Common myeloid progenitor, CD34-positive (primary cell): ENCODE results near the gene SYT2.

Source experiments
- CTCF ChIA-PET: fragments of 350-600 bp; sonication (Branson Sonifier 250); formaldehyde crosslinking; loops from one replicate; lab custom pipeline; 2021; ENCODE audit warnings: antibody characterized with exemption; lab: Charles Lee
- POLR2A ChIA-PET: fragments of 350-600 bp; sonication (Branson Sonifier 250); formaldehyde crosslinking; loops from one replicate; lab custom pipeline; 2021; ENCODE audit warnings: antibody characterized with exemption; lab: Charles Lee
- DNase-seq, 3 donors: peaks; one replicate each; pipeline versions ENCODE4 v3.0.0 to v3.0.0-alpha.2; 2013
- H3K27ac ChIP-seq, 2 experiments: 1 replicate in 1 of 2; 2 replicates in 1 of 2; pipeline ENCODE4 v1.7.0; 2013; ENCODE audit warnings: inconsistent platforms in 2 of 2, low read length in 2 of 2, mild to moderate bottlenecking in 2 of 2, low read depth in 1 of 2, moderate library complexity in 1 of 2; ENCODE audit not compliant: severe bottlenecking in 2 of 2, insufficient read depth in 1 of 2, poor library complexity in 1 of 2
- H3K27me3 ChIP-seq, 5 experiments: replicated peaks in 2 of 5; 1 replicate in 3 of 5; 2 replicates in 2 of 5; pipeline versions ENCODE4 v1.6.1 to v1.7.0; 2013; ENCODE audit warnings: low read length in 4 of 5, mild to moderate bottlenecking in 2 of 5, moderate library complexity in 2 of 5, inconsistent platforms in 1 of 5; ENCODE audit not compliant: insufficient read depth in 5 of 5, control insufficient read depth in 4 of 5
- H3K36me3 ChIP-seq, 4 experiments: 1 replicate in 2 of 4; 2 replicates in 2 of 4; pipeline versions ENCODE4 v1.6.1 to v1.7.0; 2013; ENCODE audit warnings: low read length in 3 of 4, control low read depth in 1 of 4, mild to moderate bottlenecking in 1 of 4; ENCODE audit not compliant: control insufficient read depth in 4 of 4, insufficient read depth in 4 of 4
- H3K4me1 ChIP-seq, 4 experiments: 1 replicate in 3 of 4; 2 replicates in 1 of 4; pipeline versions ENCODE4 v1.6.1 to v1.7.1; 2013; ENCODE audit warnings: low read length in 3 of 4, mild to moderate bottlenecking in 3 of 4, control low read depth in 1 of 4, inconsistent platforms in 1 of 4, moderate library complexity in 1 of 4; ENCODE audit not compliant: control insufficient read depth in 4 of 4, insufficient read depth in 4 of 4; ENCODE audit errors: control extremely low read depth in 1 of 4
- H3K4me3 ChIP-seq, 7 experiments: 1 replicate in 4 of 7; 2 replicates in 3 of 7; pipeline versions ENCODE4 v1.5.1 to v1.7.0; 2013; ENCODE audit warnings: mild to moderate bottlenecking in 7 of 7, low read length in 6 of 7, moderate library complexity in 6 of 7, inconsistent platforms in 2 of 7, low read depth in 2 of 7, control low read depth in 1 of 7; ENCODE audit not compliant: insufficient read depth in 4 of 7, control insufficient read depth in 1 of 7; ENCODE audit errors: extremely low read depth in 1 of 7
- H3K9me3 ChIP-seq, 5 experiments: 1 replicate in 4 of 5; 2 replicates in 1 of 5; pipeline versions ENCODE4 v1.6.1 to v1.7.1; 2013; ENCODE audit warnings: low read length in 4 of 5, mild to moderate bottlenecking in 2 of 5, inconsistent platforms in 1 of 5, low read depth in 1 of 5, moderate library complexity in 1 of 5; ENCODE audit not compliant: control insufficient read depth in 4 of 5, insufficient read depth in 2 of 5; ENCODE audit errors: control extremely low read depth in 1 of 5
- WGBS: methylation state at CpG from one replicate; pipeline ENCODE4 v1.1.5; 2013; ENCODE audit not compliant: insufficient coverage; 5-methylcytosine and 5-hydroxymethylcytosine counted together

SYT2 gene

GRCh38 chr1:202572867-202573266 lies 137.4 kb downstream of the SYT2 start:
- Histone ChIP-seq H3K9me3 (no peaks in the 10 kb centered on the region), H3K4me1 (no peaks in the 10 kb centered on the region), H3K27me3 (no peaks in the 10 kb centered on the region), H3K27ac (no peak overlapping the region), H3K36me3 (peaks cover 2 to 9% (median 5%) of the 10 kb centered on the region in 4 experiments), H3K4me3 (no peak overlapping the region)
- ChIA-PET CTCF (no interaction called here), POLR2A (no interaction called here)
- no CpG with 5 or more reads among the region's 1 CpG for WGBS
- no peak for DNase-seq

GRCh38 chr1:202571719-202572339 lies 138.4 kb downstream of the SYT2 start:
- Histone ChIP-seq H3K4me3 (no peak overlapping the region), H3K27me3 (no peaks in the 10 kb centered on the region), H3K9me3 (no peaks in the 10 kb centered on the region), H3K4me1 (no peaks in the 10 kb centered on the region), H3K36me3 (peaks cover 4 to 9% (median 5%) of the 10 kb centered on the region in 4 experiments), H3K27ac (no peak overlapping the region)
- ChIA-PET POLR2A (no interaction called here), CTCF (interaction anchor here (0.7 to 2.3 kb wide), 13 partner anchors 10 to 1672 kb away, joined by 3 to 9 read pairs (median 4); no protein-coding TSS in a partner anchor)
- DNase-seq = peak; percentile 30 to 64 (median 61)
- 100% methylated on average over 1 of the region's 3 CpGs for WGBS

GRCh38 chr1:202569393-202570322 lies 140.6 kb downstream of the SYT2 start:
- no peaks in the 10 kb centered on the region for H3K4me1 ChIP-seq
- H3K36me3 ChIP-seq = peaks cover 4 to 8% (median 7%) of the 10 kb centered on the region in 4 experiments
- no peaks in the 10 kb centered on the region for H3K9me3 ChIP-seq
- H3K27ac ChIP-seq = no peak overlapping the region
- ChIA-PET POLR2A (no interaction called here), CTCF (interaction anchor here (1.3 to 2.1 kb wide), 3 partner anchors 16 to 89 kb away, joined by 3 to 4 read pairs (median 4); no protein-coding TSS in a partner anchor)
- H3K4me3 ChIP-seq = no peak overlapping the region
- H3K27me3 ChIP-seq = no peaks in the 10 kb centered on the region
- no peak for DNase-seq

DNA sequence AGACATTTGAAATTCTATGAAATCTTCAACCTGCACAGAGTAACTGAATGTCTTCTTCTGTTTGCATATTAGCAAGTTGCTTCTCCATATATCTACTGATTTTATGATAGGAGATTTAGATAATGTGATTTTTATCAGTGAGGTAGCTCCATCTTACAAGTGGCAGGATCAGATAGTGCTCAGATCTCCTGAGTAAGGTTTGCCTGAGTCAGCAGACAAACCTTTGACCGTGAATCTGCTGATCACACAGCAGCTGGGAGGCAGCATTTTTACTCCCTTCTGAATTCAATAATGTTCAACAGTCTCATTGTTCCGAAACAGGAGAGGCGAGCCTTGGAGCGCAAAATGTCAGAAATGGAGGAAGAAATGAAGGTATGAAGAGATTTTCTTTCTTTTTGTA lies 141.4 kb downstream of the SYT2 start:
- Histone ChIP-seq H3K4me3 (no peak overlapping the region), H3K36me3 (peaks cover 4 to 9% (median 8%) of the 10 kb centered on the region in 4 experiments), H3K27me3 (no peaks in the 10 kb centered on the region), H3K27ac (no peak overlapping the region), H3K4me1 (no peaks in the 10 kb centered on the region), H3K9me3 (no peaks in the 10 kb centered on the region)
- POLR2A ChIA-PET = no interaction called here
- WGBS = 98% methylated on average over 4 of the region's 4 CpGs
- DNase-seq = no peak
- CTCF ChIA-PET = interaction anchor here (1.5 to 2.1 kb wide), 2 partner anchors 17 to 90 kb away, joined by 4 read pairs; no protein-coding TSS in a partner anchor

GRCh38 chr1:202568410-202568809 lies 141.8 kb downstream of the SYT2 start:
- Histone ChIP-seq H3K27me3 (no peaks in the 10 kb centered on the region), H3K4me3 (no peak overlapping the region), H3K36me3 (peaks cover 4 to 9% (median 8%) of the 10 kb centered on the region in 4 experiments), H3K27ac (no peak overlapping the region), H3K4me1 (no peaks in the 10 kb centered on the region), H3K9me3 (no peaks in the 10 kb centered on the region)
- DNase-seq = no peak
- ChIA-PET POLR2A (no interaction called here), CTCF (interaction anchor here (2.1 kb wide), 1 partner anchor 90 kb away, joined by 4 read pairs; no protein-coding TSS in a partner anchor)
- WGBS = no CpG with 5 or more reads among the region's 2 CpGs

- POLR2A ChIA-PET = no interaction called here
- CTCF ChIA-PET = no interaction called here
- H3K9me3 ChIP-seq = no peaks in the 10 kb centered on the region
- no peaks in the 10 kb centered on the region for H3K4me1 ChIP-seq
- no peak for DNase-seq
- H3K27ac ChIP-seq = no peak overlapping the region
- no peaks in the 10 kb centered on the region for H3K27me3 ChIP-seq
- WGBS = 90% methylated on average over 3 of the region's 4 CpGs
- H3K4me3 ChIP-seq = no peak overlapping the region
- H3K36me3 ChIP-seq = peaks cover 4 to 9% (median 8%) of the 10 kb centered on the region in 4 experiments
Measured at GRCh38 chr1:202567738-202568137, 142.5 kb downstream of the SYT2 start.
